CD1c-positive myeloid dendritic cell (primary cell): ENCODE data around the gene SSBP2.
"Not testable (repeated sequence)": the region's sequence is repeated elsewhere in the genome, so short reads cannot be mapped to it uniquely, and the experiment has no call there.

Experiments used
- DNase-seq: peaks from one replicate; pipeline ENCODE4 v3.0.0-alpha.2; 2016; ENCODE audit errors: extremely low spot score

The SSBP2 gene

DNA sequence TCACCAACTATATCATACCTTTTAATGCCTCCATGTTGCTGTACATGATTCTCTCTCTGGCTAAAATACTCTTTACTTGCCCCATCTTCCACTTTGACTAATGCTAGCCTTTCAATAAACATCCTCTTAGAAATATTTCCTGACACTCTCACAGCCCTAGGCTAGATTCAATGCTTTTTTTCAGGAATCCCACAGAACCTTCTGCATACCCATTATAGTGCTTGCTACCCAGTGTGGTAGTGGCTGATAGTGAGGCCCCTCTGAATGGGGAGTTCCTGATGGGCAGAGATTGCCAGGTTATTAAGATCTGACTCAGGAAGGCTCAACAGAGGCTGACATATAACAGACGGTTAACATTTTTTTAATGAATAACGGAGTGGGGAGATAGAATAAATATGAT, 11.6 kb downstream of the SSBP2 start:
- DNase-seq, result no peak

DNA sequence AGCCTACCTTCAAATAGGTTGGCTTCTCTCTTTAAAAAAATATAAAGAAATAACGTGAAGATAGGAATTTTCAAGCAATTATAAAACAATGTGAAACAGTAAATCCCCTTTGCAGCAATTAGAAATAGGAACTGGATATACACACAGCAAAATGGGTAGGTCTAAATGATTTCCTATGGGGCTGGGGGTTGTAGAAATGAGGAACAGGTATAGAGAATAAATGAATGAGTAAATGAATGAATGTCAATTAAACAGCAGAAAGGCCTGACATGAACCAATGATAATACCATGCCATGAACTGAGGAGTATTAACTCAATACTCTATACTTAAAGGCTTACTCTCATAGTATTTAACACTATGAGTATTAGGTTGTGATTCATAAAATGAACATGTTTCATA, 21.6 kb downstream of the SSBP2 start:
- DNase-seq, result no peak

DNA sequence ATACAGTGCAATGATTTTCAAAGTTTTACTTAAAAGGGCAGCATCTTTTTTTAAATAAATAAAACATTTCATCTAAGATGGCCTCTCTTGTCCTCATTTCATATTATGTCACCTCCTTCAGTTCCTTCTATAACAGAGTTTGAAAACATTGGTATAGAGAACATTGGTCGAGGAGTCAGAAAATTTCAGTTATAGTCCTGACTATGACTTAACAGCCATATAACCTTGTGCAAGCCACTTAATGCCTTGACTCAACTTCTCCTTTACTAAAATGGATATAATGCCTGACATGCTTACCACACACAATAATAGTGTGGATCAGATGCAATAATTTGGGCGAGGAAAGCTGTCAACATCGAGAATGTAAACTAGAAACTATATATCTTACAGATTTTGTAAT, 22.6 kb downstream of the SSBP2 start:
- no peak for DNase-seq

DNA sequence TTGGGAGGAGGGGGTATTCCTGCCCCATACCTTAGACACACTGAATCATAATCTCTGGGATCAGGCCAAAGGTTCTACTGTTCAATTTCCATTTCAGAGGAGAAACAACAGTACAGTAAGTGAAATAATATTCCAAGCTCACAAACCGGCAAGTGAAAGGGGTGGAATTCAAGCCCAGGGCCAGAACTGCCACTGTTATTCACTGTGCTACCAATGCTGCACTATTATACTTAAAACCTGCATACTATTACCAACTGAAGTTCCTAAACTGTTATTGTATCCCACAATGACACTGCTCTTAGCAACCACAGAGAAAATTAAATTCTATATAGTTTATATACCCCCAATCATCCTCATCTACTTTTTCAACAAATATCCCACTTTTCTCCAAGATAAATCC, 24.6 kb downstream of the SSBP2 start:
- no peak for DNase-seq

DNA sequence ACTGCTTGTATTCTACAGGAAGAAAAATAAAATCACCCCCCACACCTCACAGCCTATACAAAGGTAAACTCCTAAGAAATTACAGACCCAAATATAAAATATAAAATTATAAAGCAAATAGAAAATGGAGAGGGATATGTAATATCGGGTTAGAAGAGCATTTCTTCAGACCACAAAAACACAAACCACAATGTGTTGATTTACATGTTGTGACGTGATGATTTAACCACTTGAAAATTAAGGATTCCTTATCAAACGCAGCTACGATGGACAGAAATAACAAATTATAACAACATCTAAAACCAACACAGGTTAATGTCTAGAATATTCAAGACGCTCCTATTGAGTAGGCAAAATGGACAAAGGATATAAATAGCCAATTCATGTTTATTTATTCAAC, 26.3 kb downstream of the SSBP2 start:
- no peak for DNase-seq

DNA sequence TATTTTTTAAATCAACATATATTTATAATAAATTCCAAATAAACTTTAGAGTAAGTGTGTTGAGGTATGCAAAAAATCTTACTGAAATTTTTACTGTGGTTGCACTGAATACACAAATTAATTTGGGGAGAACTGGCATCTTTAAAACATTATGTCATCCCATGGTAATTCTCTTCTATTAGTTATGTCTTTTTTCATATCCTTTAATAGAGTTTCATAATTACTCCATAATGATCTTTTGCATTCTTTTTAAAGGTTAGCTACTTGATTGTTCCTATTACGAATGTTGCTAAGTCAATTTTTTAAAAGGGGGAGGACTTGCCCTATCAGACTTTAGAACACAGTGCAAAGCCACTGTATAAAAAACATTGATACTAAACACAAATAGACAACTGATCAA, 26.8 kb downstream of the SSBP2 start:
- no peak for DNase-seq

DNA sequence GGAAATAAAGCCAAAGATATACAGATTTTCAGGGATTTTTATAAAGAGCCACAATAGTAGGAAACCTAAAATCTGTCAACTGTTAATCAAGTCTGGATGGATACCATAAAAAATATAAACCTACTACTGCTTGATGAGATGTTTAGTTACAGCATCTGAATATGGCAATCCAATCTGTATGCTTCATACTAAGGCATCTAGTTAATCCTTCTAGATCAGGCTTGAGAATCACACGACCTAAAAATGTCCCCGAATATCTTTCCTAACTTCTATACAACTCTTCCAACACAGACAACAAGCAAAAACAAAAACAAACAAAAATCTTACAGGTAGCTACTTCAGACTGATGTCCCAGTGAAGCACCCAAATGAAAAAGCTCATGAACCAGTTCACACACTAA, 29.8 kb downstream of the SSBP2 start:
- DNase-seq, result no peak

DNA sequence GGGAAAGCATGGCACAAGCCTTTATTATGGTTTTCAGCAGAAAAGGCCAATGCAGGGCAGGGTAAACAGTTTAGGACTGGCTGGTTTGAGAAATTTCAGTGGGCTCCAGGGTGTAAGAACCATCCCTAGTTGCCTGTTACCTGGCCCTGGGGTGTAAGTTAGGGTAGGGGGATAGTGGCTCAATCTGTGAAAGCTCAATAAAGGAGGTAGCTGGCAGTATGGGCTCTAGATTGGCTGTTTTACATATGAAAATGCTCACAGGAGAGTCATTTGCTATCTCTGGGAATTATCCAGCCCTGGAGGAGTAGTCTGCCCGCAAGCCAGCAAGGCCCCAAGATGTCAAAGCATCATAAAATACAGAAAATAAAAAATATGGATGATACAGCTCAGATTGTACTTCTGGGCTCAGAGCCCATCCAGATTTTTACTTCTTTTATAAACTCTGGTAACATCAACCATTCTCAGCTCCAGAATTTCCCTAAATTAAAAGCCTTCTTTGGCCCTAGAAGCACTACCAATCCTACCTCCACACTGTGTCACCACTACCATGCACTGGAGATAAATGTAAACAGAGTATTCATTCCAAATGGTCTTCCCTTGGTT, 31.1 kb downstream of the SSBP2 start:
- no peak for DNase-seq

DNA sequence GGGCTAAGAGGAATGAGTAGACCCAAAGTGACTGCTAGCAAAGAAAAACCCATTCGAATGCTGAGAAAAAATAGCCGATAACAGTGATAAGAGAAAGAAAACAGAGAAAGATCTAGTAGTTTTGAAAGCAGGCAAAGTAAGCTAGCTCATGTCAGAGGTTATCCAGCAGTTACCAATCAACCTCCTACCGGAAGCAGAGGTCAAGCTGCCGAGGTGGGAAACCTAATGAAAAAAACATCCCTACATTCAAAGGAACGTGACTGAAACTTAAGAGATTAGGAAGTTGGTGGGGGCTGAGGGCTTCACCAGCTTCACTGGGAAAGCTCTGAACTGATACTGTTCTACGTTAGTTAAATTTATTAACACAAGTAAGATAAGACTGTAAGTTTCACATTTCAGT, 32.6 kb downstream of the SSBP2 start:
- DNase-seq, result no peak

DNA sequence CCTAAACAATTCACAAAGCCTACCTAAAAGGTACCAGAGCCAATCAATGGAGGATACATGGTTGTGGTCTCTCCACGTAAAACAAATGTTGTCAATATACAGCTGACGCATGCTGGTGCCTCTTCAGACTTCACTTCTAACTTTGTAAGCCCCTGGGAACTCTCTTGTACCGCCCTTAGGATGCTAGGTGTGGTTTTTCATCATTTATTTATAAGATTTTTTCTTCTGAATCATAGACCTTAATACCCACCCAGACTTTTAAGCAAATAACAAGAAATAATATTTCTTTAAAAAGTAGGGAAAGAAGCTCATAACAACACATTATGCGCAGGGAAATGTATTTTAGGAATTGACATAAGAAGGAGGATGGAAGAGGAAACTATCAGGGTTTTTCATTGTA, 33.0 kb downstream of the SSBP2 start:
- DNase-seq, result no peak

DNA sequence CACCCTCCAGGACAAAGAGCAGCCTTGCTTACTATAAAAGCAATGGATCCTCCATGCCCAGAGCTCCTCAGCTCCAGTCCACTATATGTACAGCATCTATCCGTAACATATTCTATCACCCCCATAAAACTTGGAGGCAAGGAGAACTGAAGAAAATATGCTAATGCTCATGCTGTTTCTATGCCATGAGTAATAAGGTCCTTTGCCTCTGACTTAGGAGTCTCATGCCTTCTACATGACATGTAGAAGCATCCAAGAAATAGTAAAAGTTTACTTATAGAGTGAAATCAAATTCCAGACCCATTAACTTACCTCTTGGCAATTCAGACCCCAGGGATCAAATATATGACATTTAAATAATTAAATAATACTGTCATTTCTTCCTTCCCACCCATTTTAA, 33.7 kb downstream of the SSBP2 start:
- no peak for DNase-seq

DNA sequence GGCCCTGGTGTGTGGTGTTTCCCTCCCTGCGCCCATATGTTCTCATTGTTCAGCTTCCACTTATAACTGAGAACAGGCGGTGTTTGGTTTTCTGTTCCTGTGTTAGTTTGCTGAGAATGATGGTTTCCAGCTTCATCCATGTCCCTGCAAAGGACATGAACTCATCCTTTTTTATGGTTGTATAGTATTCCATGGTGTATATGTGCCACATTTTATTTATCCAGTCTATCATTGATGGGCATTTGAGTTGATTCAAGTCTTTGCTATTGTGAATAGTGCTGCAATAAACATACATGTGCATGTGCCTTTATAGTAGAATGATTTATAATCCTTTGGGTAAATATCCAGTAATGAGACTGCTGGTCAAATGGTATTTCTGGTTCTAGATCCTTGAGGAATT, 36.8 kb downstream of the SSBP2 start:
- not testable (repeated sequence) for DNase-seq

DNA sequence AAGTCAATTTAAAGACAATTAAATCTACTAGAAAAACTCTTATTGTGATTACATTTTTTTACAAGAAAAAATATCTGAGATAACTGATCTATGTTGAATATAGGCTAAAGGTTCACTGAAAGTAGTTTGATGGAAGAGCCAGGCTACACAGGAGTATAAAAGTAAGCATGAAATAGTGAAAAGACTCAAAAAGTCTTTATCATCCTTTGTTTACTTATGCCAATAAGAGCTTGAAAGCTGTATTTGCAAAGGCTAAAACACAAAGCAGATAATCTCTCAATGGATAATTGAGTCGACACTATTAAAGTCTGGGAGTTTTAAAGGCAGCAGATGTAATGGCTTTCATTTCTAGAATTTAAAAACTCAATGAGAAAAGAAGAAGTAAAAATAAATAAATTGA, 42.0 kb downstream of the SSBP2 start:
- DNase-seq, result no peak

DNA sequence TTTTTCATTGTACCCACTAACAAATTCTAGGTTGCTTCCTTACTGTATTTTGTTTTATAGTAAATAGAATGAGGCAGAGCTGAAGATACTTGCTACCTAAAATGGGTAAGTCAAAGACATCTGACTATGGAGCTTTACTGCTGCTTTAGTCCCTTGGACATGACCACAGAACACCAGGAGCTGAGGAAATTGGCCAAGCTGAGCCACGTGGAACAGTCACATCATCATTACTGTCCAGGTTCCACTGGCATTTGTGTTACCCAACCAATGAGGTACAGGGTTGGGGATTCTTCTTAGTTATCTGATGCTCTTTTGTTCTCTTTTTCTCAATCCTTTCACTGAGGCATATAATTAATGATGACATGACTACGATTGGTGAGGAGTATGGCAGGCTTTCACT, 47.1 kb downstream of the SSBP2 start:
- no peak for DNase-seq

DNA sequence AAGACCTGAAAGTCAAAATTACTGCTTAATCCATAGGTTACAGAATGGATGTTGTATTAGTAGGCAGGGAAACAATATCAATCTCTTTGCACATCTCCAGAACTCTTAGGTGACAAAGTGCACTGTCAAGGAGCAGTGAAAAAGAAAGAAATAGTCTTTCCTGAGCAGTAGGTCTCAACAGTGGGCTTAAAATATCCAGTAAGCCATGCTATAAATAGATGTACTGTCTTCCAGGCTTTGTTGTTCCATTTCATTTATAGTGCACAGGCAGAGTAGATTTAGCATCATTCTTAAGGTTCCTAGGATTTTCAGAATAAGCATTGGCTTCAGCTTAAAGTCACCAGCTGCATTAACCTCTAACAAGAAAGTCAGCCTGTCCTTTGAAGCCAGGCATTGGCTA, 50.7 kb downstream of the SSBP2 start:
- DNase-seq, result no peak

DNA sequence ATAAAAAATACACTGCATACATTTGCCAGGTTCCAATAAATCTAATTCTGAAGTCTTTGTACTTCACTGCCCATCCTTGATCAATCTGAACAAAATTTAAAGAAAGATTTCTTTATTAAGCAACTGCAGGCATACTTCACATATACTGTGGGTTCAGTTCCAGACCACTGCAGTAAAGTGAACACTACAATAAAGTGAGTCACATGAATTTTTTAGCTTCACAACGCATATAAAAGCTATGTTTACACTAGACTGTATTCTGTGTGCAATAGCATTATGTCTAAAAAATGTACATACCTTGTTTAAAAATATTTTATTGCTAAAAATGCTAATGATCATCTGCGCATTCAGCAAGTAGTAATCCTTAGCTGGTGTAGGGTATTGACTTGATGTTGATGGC, 52.1 kb downstream of the SSBP2 start:
- DNase-seq, result no peak

DNA sequence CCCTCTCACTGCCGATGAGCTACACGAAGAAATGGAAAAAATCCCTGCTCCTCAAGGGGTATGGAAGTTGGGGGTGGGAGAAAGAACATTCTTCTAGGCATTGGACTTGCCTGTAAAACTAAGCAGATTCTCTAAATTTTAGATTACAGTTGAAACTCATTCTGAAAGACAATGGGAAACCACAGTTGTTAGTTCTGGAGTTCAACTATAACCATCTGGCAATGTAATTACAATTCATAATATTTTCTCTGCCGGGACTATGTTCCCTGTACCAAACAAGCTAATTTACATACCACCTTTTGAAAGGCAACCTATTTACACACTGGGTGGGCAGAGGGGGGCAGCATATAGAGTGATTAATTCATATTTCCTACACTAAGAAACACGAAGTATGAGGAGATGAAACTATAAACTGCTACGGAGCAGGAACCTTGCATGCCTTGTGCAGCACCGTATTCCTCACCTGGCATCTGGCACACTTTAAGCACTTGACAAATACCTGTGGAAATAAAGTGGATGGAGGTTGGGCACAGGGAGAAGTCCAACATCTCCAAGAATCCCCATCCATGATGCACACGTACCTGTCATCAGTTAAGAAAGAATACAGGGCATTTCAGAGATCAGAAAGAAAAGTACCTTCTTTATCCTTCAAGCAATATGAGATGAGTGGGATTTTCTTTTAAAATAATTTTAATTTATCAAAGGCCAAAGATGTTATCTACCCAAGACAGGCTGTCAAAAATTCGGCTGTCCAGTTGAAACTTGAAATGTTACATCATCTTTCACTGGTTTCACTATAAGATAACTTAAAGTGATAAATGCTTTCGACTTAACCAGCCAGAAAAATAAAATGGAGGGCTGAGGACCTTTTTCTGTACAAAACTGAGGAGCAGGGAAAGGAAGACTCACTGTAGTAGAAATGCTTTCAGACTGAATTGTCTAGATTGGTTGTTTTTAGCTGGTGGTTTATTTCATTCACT, 54.2 kb downstream of the SSBP2 start:
- DNase-seq, result no peak

DNA sequence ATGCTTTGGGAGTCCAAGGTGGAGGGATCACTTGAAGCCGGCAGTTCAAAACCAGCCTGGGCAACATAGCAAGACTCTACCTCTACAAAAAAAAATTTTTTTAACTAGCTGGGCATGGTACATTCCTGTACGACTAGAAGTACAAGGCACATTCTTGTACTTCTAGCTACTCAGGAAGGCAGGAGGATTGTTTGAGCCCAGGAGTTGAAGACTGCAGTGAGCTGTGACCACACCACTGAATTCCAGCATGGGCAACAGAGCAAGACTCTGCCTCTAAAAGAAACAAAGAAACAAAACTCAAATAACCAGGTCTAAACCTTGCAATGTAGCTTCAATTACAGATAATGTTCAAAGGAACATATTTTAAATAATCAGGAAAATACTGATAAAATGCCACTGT, 56.2 kb downstream of the SSBP2 start:
- no peak for DNase-seq

DNA sequence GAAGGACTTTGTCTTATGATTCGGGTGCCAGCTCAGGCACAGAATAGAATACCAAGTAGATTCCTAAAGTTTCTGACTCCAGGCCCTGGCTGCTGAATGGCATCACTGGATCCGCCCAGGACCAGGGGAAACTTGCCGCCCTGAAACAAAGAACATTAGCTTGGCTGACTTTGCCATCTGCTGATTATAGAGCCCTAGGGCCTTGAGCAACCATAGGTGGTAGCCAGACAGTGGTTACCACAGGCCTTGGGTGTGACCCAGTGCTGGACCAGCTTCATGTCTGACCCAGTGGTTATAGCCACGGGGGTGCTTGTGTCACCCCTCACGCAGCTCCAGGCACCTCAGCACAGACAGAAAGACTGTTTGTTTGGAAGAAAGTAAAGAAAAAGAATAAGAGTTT, 62.7 kb downstream of the SSBP2 start:
- DNase-seq, result no peak

DNA sequence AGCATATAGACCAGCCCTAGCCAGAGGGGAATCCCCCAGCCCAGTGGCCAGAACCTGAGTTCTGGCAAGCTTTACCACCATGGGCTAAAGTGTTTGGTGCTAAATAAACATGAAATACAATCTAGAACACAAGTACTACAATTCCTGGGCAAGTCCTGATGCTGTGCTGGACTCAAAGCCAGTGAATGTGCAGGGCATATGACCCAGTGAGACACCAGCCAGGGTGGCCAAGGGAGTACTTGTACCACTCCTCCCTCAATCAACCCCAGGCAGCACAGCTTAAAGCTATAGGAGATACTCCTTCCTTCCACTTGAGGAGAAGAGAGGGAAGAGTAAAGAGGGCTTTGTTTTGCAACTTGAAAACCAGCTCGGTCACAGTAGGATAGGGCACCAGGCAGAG, 63.6 kb downstream of the SSBP2 start:
- DNase-seq, result no peak

DNA sequence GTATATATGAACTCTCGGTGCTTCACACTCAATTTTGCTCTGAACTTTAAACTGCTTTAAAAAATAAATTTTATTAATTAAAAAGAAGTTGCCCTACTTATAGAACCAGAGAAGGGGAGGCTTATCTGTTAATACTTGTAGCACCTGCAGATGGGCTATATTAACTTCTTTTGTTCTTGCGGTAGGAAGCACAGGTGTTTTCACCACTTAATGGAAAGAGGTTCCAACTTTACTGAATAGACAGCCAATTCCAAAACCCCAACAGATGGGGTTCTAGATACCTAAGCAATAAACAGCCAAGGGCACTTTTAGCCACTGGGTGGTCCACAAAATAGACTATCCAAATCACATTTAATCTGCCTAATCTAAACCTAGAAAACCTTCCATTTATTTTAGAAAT, 65.4 kb downstream of the SSBP2 start:
- no peak for DNase-seq

DNA sequence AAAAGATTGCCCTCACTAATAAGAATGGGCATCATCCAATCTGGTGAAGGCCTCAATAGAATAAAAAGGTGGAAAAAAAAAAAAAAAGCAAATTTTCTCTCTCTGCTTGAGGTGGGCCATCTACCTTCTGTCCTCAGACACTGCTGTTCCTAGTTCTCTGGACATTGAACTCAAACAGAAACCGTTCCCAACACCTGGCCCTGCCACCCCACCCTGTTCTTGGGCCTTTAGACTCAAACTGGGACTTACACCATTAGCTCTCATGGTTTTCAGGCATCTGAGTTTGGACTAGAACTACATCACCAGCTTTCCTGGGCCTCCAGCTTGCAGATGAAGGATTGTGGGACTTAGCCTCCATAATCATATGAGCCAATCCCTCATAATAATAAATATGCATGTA, 71.0 kb downstream of the SSBP2 start:
- DNase-seq, result no peak

DNA sequence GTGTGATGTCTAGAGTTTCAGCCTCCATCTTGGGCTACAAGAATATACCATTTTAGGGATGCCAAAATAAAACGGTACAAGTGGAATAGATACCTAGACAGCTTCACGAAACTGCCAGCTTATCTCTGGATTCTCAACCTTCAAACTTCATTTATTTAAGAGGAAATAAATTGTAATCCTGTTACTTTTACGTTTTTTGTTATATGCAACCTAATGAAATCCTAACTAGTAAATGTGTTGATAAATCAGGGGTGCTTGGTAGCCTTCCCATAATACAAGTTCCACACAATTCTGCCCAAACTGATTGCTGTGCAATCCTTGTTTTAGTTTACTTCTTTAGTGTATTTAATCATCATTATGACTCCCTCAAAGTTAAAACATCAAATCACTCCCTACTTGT, 75.5 kb downstream of the SSBP2 start:
- no peak for DNase-seq

DNA sequence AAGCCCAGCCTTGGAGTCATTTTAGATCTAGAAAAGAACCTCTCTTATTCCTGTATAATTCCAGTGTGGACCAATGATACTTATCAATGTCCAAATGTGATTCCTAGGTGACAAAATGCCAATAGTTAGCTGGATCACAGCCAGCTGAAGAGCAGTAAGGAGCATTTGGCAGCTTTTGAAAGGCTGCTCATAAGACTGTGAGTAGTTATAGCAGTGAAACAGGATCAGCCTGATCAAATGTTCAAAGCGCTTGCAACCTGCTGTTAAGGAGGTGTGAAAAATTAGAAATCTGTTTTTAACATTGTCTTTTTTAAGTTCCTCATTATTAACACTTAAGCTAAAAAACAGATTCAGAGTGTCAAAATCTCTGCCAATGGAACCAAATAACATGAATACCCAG, 85.1 kb downstream of the SSBP2 start:
- DNase-seq, result no peak
